SK-N-MC (cell line): Measurements from ENCODE around the gene PPIG.

Experiments
- EZH2 ChIP-seq: fragments of 200-600 bp; sonication (generic); IDR thresholded peaks from one replicate; pipeline ENCODE4 v1.6.1; 2017; ENCODE audit warnings: antibody characterized with exemption
- POLR2AphosphoS5 ChIP-seq: IDR thresholded peaks from 2 replicates; pipeline ENCODE4 v1.6.1; 2012; ENCODE audit warnings: mild to moderate bottlenecking, low read depth, low read length, borderline replicate concordance

- TF ChIP-seq EZH2 (no peak), POLR2AphosphoS5 (no peak)
Measured at GRCh38 chr2:169662744-169663143, 78.6 kb downstream of the PPIG start.
